ENCODE results near the gene NOC4L.

The NOC4L gene

DNA sequence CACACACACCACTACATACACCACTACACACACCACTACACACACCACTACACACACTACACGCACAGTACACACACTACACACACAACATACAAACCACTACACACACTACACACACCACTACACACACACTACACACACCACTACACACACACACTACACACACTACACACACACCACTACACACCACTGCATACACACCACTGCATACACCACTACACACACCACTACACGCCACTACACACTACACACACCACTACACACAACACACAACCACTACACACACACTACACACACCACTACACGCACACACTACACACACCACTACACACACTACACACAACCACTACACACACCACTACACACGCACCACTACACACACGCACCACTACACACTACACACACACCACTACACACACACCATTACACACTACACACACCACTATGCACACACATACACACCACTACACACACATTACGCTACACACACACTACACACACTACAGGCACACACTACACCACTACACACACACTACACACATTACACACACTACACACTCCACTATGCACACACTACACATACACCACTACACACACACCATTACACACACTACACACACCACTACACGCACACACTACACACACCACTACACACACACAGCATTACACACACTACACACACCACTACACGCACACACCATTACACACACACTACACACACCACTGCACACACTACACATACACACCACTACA is 12.5 kb downstream of the NOC4L start:
- DNase-seq (ENCODE audit: low read depth) = no peak

DNA sequence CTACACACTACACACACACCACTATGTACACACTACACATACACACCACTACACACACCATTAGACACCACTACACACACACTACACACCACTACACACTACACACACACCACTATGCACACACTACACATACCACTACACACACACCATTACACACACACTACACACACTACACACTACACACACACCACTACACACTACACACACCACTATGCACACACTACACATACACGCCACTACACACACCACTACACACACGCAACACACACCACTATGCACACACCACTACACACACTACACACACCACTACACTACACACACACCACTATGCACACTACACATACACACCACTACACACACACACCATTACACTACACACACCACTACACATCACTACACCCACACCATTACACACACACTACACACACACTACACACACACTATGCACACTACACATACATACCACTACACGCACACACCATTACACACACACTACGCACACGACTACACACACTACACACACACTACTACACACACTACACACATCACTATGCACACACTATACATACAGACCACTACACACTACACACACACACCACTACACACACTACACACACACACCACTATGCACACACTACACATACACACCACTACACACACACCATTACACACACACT is 13.6 kb downstream of the NOC4L start:
- no peak for DNase-seq (ENCODE audit: low read depth)

DNA sequence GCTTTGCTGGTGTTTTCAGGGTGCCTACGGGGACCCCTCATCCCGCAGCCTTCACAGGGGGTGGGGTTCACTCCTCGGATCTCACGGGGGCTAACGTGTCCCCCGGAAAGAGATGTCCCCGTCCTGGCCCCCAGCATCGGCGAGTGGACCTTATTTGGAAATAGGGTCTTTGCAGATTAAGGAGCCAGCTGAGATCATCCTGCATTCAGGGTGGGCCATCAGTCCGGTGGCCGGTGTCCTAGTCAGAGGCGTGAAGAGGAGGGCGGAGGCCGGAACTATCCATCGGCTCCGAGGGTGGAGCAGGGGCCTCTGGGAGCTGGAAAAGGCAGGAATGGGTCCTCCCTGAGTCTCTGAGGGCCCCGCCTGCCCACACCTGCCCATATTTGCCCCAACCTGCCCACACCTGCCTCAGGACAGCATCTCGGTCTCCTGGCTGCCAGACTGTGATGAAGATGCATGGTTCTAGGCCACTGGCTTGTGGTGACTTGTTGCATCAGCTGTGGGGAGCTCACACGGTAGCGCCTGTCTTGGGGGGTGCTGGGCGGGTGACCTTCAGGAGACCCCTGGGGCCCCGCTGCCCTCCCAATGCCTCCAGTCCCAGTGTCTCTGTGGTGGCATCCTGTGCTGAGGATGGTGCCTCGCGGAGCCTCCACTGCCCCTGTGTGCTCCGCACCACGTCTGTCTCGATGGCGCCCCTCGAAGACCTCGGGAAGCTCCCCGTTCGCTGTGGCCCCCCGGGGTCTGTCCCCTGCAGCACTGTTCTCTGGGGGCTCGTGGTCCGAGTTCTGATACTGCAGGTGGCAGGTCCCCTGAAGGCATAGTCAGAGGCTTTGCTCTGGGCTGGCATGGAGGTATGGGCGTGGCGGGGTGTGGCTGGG is 14.7 kb downstream of the NOC4L start:
- DNase-seq (ENCODE audit: low read depth) = no peak

DNA sequence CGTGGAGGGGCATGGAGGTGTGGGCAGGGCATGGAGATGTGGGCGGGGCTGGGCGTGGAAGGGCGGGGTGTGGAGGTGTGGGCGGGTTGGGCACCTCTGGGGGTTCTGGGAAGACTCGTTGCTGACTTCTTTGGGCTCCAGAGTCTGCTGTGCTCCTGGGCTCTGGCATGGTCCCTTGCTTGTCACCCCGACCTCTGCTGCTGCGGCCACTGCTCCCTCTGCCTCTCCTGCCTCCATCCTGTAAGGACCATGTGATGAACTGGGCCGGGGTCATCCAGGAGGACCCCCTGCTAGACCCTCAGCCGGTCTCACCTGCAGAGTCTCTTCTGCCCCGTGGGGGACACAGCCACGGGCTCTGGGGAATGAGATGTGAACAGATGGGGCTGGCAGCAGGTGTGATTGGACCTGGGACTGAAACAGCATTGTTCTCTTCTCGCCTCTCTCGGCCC is 15.3 kb downstream of the NOC4L start:
- DNase-seq (ENCODE audit: low read depth) = no peak

DNA sequence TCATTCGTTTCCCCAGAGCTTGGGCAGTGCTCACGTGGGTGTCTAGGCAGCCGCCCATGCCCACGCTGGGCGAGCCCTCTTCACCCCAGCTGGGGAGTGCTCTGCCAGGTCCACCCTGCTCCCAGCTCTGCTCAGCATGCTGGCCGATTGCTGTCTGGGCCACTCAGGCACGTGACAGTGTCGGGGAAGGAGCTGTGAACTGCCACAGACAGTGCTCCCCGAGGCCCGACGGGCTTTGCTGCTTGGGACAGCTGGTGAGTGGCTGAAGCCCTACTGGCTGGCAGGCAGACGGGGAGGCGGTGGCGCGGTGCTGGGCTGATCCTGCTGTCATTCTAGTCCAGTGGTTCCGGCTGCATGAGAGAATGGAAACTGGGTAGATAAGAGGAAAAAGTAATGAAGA is 15.8 kb downstream of the NOC4L start:
- DNase-seq (ENCODE audit: low read depth) = no peak

DNA sequence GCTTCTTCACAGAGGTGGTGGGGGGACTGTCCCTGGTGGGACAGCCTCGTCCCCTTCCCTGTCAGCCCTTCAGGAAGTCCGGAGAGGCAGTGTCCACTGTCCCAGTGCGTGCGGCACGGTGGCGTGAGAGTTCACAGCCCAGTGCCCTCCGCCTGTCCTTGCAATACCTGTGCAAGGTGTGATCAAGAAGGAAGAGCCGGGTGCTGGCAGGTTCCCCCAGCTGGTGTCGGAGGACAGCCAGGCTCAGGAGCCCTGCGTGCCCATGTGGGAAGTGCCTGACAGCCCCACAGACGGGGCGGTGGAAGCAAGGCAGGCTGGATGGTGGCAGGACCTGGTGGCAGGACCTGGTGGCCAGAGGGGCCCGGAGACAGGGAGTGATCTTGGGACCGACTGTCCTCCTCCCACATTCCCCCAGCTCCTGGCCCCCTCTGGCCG is 16.4 kb downstream of the NOC4L start:
- DNase-seq (ENCODE audit: low read depth) = no peak

DNA sequence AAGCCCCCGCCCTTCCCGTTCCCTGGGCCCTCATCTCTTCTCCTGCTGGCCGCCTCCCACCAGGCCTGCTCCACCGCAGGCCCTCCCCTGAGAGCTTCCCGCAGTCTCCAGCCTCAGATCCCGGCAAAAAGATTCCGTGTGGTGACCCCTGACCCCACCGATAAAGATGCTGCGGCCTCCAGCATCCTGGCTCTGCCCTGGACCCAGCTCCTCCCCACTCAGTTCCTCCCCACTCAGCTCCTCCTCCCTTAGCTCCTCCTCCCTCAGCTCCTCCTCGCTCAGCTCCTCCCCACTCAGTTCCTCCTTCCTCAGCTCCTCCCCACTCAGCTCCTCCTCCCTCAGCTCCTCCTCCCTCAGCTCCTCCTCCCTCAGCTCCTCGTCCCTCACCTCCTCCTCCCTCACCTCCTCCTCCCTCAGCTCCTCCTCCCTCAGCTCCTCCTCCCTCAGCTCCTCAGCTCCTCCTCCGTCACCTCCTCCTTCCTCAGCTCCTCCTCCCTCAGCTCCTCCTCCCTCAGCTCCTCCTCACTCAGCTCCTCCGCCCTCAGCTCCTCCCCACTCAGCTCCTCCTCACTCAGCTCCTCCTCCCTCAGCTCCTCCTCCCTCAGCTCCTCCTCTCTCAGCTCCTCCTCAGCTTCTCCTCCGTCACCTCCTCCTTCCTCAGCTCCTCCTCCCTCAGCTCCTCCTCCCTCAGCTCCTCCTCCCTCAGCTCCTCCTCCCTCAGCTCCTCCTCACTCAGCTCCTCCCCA is 17.0 kb downstream of the NOC4L start:
- no peak for DNase-seq (ENCODE audit: low read depth)

DNA sequence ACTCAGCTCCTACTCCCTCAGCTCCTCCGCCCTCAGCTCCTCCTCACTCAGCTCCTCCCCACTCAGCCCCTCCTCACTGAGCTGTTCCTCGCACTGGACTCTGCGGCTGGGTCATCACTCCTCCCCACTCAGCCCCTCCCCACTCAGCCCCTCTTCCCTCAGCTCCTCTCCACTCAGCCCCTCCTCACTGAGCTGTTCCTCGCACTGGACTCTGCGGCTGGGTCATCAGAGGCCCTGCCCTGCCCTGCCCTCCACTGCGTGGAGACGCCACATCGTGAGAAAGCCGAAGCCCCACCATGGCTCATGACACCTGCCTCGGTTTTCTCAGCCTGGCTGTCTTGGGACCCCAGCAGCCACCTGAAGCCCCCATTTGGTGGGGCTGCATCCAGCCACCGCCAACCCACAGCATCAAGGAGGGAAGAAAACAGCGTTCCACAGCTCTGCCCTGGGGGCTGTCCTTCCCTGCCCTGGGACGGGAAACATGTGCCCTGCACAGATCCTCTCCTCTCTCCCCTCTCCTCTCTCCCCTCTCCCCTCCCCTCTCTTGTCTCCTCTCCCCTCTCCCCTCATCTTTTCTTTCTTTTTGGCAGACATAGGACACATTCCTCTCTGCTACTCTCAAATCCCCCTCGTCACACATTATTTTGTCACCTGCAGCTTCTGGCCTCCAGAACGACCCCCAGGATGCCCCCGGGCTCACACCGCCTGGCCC is 17.7 kb downstream of the NOC4L start:
- DNase-seq (ENCODE audit: low read depth) = no peak

DNA sequence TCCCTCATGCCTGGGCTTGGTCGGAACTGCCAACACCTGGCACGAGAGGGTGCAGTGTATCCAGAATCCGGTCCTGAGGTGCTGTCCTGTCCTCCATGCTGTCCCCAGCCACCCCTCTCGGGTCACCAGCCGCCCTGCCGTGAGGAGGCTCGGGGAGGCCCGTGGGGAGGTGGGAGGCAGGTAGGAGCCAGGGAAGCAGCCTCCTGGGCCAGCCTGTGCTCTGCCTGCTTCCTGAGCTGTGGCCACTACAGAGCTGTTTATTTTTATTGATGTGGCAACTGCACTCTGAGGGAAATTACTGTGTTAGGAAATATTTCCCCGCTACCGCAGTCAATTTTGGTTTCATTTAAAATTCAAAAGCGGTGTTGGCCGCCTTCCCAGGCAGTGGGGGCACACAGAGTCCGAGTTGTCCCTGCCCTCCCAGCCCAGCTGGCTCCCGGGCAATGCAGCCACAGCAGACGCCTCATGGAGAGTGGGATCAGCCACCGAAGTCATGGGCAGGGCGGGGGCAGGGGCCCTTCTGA is 18.3 kb downstream of the NOC4L start:
- DNase-seq (ENCODE audit: low read depth) = no peak

DNA sequence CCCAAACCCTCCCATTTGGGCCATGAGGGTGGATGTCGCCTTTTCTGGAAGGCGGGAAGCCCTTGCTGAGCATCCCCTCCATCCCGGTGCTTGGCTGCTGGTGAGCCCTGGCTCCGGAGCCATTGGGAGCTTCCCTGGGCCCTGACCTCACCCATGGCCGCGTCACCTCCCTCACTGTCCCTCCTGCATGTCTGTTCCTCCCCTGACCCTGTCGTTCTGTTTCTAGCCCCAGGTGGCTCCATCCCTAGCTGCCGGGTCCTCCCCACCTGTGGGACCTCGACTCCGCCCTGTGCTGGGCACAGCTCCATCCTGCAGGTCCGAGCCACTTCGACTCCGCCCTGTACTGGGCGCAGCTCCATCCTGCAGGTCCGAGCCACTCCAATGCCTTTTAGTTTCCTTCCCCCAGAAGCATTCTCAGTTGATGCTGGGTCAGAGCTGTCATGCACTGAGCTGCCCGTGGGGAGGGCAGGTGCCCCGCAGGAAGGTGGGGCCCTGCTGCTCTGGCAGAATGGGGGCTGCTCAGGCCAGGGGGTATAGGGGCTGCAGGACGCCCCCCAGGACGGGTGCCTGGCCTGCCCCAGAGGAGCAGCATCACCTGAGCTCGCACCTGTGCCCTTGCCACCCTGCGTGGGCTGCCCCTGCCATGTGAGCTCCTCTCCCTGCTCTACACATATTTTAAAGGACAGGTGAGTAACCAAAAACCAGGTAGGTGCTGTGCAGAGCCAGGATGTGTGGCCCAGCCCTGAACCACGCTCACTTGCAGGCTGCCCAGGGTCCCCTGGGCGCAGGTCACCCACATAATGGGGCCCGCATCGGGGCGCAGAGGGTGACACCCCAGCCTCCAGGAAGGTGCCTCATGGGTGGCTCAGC is 19.0 kb downstream of the NOC4L start:
- DNase-seq (ENCODE audit: low read depth) = no peak

DNA sequence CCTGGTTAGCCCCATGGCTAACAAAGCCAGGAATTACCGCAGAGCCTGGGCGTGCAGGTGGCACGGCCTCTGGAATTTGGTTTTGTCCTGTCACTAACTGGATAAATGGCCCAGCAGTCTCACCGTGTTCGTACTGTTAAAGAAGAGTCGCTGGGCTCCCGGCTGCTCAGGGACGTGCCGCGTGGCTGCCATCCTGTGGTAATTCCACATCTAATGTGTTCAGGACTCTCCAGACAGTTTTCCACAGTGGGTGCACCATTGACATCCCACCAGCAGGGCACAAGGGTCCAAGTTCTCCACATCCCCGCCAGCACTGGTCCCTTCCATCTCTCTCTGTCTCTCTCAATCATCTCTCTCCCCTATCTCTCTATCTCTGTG is 19.6 kb downstream of the NOC4L start:
- DNase-seq (ENCODE audit: low read depth) = no peak

DNA sequence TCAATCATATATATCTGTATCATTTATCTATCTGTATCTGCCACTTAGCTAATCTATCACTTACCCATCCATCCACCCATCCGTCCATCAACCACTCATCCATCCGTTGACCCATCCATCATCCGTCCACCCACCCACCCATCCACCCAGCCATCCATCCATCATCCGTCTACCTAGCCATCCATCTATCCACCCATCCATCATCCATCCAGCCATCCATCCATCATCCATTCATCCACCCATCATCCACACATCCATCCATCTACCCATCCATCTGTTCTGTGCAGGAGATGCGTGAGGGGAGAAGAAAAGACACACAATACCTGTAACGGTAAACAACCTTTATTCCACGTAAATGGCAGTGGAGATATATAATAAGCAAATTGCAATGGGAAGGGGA is 20.2 kb downstream of the NOC4L start:
- no peak for DNase-seq (ENCODE audit: low read depth)

DNA sequence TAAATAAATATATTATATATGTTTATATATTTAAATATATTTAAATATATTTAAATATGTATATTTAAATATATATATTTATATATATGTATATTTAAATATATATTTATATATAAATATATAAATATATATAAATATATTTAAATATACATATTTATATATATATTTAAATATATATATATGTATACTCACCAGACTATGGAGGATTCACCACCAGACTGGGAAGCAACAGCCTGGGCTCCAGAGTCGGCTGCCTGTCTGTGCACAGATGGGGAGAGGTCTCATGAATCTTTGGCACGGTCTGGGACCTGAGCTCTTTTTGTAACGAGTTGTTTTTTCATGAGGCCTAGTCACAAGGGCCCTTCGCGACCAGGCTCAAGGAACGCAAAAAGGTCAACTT is 21.3 kb downstream of the NOC4L start:
- DNase-seq (ENCODE audit: low read depth) = no peak

DNA sequence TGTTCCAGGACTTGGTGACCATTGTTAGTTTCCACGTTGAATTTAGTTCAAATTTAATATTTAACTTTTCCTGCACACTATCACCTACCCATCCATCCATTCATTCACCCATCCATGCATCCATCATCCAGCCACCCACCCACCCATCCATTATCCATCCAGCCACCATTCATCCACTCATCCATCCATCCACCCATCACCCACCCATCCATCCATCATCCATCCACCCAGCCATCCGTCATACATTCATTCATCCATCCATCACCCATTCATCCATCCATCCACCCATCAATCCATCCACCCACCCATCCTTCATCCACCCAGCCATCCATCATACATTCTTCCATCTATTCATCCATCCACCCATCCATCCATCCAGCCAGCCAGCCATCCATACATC is 21.8 kb downstream of the NOC4L start:
- no peak for DNase-seq (ENCODE audit: low read depth)

DNA sequence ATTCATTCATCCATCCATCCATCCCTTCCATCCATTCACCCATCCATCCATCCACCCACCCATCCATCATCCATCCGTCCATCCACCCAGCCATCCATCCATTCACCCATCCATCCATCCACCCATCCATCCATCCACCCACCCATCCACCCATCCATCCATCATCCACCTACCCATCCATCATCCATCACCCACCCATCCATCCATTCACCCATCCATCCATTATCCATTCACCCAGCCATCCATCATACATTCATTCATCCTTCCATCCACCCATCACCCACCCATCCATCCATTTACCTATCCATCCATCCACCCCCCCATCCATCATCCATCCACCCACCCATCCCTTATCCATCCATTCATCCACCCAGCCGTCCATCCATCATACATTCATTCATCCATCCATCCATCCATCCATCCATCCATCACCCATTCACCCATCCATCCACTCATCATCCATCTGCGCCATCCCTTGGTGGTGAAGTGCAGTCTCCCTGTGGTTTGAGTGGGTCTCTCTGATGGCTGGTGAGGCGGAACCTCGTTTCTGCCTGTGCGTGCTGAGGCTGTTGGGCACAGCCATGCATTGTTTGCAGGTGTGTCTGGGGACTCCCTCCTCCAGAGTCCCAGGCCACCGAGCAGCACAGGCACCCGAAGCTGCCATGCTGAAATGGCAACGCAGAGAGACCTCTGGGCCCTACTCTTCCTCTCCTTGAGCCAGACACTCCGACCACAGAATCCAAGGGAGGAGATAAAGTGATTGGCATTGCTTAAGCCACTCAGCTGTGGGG is 22.7 kb downstream of the NOC4L start:
- no peak for DNase-seq (ENCODE audit: low read depth)

DNA sequence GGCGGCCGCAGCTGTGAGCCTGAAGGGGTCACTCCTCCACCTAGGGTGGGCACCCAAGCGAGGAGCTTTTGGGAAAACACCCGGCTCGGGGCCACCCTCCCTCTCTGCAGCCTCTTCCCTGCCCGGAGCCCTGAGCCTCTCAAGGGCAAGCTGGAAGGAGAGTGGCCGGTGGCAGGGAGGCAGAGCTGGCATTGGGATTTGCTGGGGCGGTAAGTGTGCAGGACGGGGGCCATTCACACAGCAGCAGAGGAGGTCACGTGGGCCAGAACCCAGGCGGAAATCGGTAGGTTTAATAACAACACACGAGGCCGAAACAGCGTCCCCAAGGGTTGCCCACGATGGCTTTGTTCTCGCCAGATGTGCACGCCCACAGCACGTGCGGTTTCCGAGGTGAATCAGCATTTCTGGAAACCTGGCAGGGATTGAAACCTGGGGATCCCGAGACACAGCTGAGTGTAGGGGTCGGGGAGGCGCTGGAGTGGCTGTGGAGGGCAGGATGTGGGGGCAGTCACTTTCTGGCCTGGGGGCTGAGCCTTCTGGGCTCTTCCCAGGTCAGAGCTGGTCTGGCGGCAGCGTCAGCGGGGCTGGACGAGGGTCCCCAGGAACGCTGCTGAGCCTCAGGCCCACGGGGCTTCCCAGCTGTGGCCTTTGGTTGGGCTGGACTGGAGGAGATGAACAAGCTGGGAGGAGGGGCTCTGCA is 23.5 kb downstream of the NOC4L start:
- DNase-seq (ENCODE audit: low read depth) = no peak

DNA sequence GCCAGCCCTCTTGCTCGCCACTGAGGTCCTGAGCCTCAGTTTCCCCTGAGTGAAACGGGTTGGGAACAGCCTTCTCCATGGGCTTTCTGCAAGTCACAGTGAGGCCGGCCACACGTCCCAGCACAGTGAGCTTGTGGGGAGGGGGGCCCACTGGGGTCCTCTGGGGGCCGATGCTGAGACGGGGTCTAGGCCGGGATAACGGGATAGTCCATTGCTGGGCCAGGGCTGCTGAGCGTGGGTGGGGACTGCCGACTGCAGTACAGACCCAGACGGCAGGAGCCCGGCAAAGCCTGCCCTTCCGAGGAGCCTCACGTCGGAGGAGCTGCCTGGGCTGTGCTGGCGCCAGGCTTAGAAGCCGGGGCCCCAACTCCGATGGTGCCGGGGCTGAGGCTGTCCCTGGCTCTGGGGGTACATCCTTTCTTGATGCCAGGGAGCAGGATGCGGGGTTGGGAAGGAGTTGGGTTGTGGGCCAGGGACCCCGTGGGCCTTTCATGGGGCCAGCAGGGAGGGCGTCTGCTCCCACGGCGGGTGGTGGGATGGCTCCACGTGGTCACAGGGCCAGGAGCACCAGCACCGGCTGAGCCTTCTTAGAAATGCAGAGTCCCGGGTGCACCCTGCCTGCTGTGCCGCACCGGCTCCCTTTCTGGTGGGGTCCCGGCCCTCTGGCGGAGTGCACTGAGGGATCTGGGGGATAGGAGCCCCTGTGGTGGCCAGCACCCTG is 24.2 kb downstream of the NOC4L start:
- no peak for DNase-seq (ENCODE audit: low read depth)

DNA sequence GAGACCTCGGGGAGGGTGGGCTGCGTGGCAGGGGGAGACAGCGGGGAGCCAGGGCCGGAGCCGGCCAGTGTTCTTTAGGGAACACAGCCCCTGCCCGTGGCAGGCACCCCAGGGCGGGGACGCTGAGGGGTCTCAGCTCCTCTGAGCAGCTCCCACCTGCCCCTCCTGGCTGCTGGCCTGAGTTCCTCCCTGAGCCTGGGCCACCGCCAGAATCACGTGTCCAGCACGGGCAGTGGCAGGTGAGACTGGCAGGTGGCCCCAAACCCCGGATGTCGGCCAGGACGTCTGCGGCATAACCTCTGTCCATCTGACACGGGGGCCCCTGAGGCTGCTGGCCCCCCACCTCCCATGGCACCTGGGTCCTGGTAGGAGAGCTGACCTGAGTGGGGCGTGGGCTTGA is 25.1 kb downstream of the NOC4L start:
- DNase-seq (ENCODE audit: low read depth) = no peak
